ENCODE data around the gene ITCH.
"Not testable (repeated sequence)": the region's sequence is repeated elsewhere in the genome, so short reads cannot be mapped to it uniquely, and the experiment has no call there.

ITCH gene

GRCh38 chr20:34426026-34426425 lies 63.0 kb downstream of the ITCH start:
- no peak for TF ChIP-seq CTCF (IDR thresholded peaks at IDR 0.05)
- DNase-seq (ENCODE audit: low spot score) = no peak
- no peak overlapping the region for H3K27ac ChIP-seq
- no peak overlapping the region for H3K4me3 ChIP-seq

GRCh38 chr20:34427331-34427730 lies 64.3 kb downstream of the ITCH start:
- no peak for TF ChIP-seq CTCF (IDR thresholded peaks at IDR 0.05)
- H3K4me3 ChIP-seq = no peak overlapping the region
- no peak overlapping the region for H3K27ac ChIP-seq
- no peak for DNase-seq (ENCODE audit: low spot score)

DNA sequence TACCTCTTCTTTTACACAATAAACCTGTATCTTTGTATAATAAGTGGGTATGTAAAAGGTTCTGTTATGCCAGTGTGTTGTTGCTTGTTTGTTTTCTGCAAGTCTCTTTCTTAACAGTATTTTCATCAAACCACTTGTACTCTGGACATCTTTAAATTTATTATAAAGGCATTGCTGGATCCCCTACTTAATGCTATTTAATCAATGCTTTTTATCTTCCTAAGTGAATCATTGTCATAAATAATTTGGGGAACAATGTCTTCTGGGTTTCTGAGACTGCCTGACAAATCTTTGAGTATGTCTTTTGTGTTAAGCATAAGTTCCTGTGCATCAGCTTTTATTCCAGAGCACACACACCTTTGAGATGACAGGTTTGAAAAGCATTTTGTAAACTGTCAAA lies 64.7 kb downstream of the ITCH start:
- no peak for TF ChIP-seq CTCF (IDR thresholded peaks at IDR 0.05)
- H3K4me3 ChIP-seq = no peak overlapping the region

GRCh38 chr20:34431168-34431567 lies 68.1 kb downstream of the ITCH start:
- Histone ChIP-seq H3K4me3 (no peak overlapping the region), H3K27ac (no peak overlapping the region)
- TF ChIP-seq CTCF (IDR thresholded peaks at IDR 0.05) = no peak
- DNase-seq (ENCODE audit: low spot score) = no peak

More for the DNA sequence above, 64.7 kb downstream of the ITCH start:
- no peak for DNase-seq (ENCODE audit: low spot score)
- no peak overlapping the region for H3K27ac ChIP-seq

DNA sequence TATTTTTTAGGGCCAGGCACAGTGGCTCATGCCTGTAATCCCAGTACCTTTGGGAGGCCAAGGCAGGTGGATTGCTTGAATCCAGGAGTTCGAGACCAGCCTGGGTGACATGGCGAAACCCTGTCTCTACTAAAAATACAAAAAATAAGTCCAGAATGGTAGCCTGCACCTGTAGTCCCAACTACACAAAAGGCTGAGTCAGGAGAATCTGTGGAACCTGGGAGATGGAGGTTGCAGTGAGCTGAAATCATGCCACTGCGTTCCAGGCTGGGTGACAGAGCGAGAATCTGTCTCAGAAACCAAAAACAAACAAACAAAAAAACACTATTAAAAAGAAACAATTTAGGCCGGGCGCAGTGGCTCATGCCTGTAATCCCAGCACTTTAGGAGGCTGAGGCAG lies 69.6 kb downstream of the ITCH start:
- not testable (repeated sequence) for H3K27ac ChIP-seq; DNase-seq (ENCODE audit: low spot score); H3K4me3 ChIP-seq

DNA sequence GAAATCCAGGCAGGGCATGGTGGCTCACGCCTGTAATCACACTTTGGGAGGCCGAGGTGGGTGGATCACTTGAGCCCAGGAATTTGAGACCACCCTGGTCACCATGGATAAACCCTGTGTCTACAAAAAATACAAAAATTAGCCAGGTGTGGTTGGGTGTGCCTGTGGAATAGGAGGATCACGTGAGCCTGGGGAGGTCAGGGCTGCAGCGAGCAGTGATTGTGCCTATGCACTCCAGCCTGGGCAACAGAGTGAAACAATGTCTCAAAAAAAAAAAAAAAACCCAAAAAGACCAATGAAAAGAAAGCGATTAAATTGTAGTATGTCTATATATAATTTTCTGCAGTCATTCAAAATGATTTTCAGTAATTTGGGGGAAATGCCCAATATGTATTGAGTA lies 70.3 kb downstream of the ITCH start:
- TF ChIP-seq CTCF (IDR thresholded peaks at IDR 0.05) = no peak
- H3K4me3 ChIP-seq = no peak overlapping the region
- H3K27ac ChIP-seq = no peak overlapping the region
- DNase-seq (ENCODE audit: low spot score) = no peak

DNA sequence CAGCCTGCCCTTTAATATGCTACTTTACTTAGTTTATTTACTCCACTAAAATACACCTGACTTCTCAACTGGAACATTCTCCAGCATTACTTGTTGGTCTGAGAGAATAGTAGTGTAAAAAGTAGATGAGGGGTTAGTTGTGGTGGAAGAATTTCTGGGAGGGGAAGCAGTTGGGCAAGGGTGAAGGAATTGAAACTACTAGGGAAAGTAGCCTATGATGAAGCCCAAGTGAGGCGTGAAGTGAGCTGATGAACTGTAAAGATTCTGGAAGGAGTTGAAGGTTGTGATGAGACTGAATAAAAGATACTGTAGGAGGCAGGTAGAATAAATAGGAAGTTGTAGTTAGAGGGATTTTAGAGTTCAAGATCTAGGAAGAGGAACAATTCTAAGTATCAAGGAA lies 72.5 kb downstream of the ITCH start:
- H3K27ac ChIP-seq = no peak overlapping the region

More for the DNA sequence above, 72.5 kb downstream of the ITCH start:
- DNase-seq (ENCODE audit: low spot score) = no peak
- no peak for TF ChIP-seq CTCF (IDR thresholded peaks at IDR 0.05)
- no peak overlapping the region for H3K4me3 ChIP-seq

All from coronary artery (tissue), 2 donors.